Bronchial epithelial cell (primary cell): ENCODE results near the gene SLC25A22. TPM values are rescaled to one million over a fixed set of nuclear protein-coding genes. Genes with fewer than 3 reads are reported as not detected.

Experiments
- DNase-seq: peaks from one replicate; pipeline ENCODE4 v3.0.0-alpha.2; 2010; ENCODE audit warnings: low read depth
- FAIRE-seq: peaks from 2 replicates; lab custom pipeline; 2011; peaks lifted over from hg19 to GRCh38; lab: Jason Lieb, UNC
- H3K27me3 ChIP-seq: 2 replicates; pipeline ENCODE4 v1.5.1; 2011; ENCODE audit warnings: low read length; ENCODE audit not compliant: control insufficient read depth, insufficient read depth
- H3K36me3 ChIP-seq: 2 replicates; pipeline ENCODE4 v1.5.1; 2011; ENCODE audit warnings: low read length; ENCODE audit not compliant: control insufficient read depth, insufficient read depth
- H3K4me3 ChIP-seq: 2 replicates; pipeline ENCODE4 v1.5.1; 2011; ENCODE audit warnings: mild to moderate bottlenecking, low read depth, low read length, control low read depth
- CTCF ChIP-seq: IDR thresholded peaks from 2 replicates; pipeline ENCODE4 v1.5.1; 2011; ENCODE audit warnings: mild to moderate bottlenecking, moderate library complexity, low read length, control low read depth, inconsistent platforms; ENCODE audit not compliant: insufficient read depth, severe bottlenecking
- total RNA-seq: library from RNA; depleted of rRNA; stranded (reverse); fragments of >200 nt; gene quantifications from 2 replicates; pipeline ENCODE4 v1.2.1, GENCODE V29; 2014

SLC25A22 gene
- total RNA-seq, 1 donor from 2014 or later = 5.3 TPM

GRCh38 chr11:794766-795633, 3.1 kb downstream of the SLC25A22 start:
- TF ChIP-seq CTCF = no peak
- DNase-seq (no peak), FAIRE-seq (no peak)
- Histone ChIP-seq H3K27me3 (no peaks in the 10 kb centered on the region), H3K4me3 (peak overlapping the region; percentile 97), H3K36me3 (peaks cover 11% of the 10 kb centered on the region)

- no peak overlapping the region for H3K4me3 ChIP-seq
- FAIRE-seq (no peak), DNase-seq (no peak)
- peaks cover 1% of the 10 kb centered on the region for H3K27me3 ChIP-seq
- peaks cover 10% of the 10 kb centered on the region for H3K36me3 ChIP-seq
- TF ChIP-seq CTCF = no peak
These were observed 3.9 kb downstream of the SLC25A22 start for GRCh38 chr11:794013-794765.

- TF ChIP-seq CTCF = no peak
- Histone ChIP-seq H3K36me3 (peaks cover 10% of the 10 kb centered on the region), H3K27me3 (peaks cover 3% of the 10 kb centered on the region), H3K4me3 (no peak overlapping the region)
- no peak for DNase-seq
- no peak for FAIRE-seq
These were observed 4.5 kb downstream of the SLC25A22 start for GRCh38 chr11:793556-793955.

GRCh38 chr11:792873-793272, 5.2 kb downstream of the SLC25A22 start:
- FAIRE-seq (no peak), DNase-seq (no peak)
- no peak for TF ChIP-seq CTCF
- Histone ChIP-seq H3K36me3 (peaks cover 10% of the 10 kb centered on the region), H3K27me3 (peaks cover 3% of the 10 kb centered on the region), H3K4me3 (no peak overlapping the region)

GRCh38 chr11:792535-792821, 5.6 kb downstream of the SLC25A22 start:
- H3K4me3 ChIP-seq = no peak overlapping the region
- H3K27me3 ChIP-seq = peaks cover 3% of the 10 kb centered on the region
- FAIRE-seq (no peak), DNase-seq (no peak)
- TF ChIP-seq CTCF = no peak
- peaks cover 10% of the 10 kb centered on the region for H3K36me3 ChIP-seq
